HepG2 (cell line): ENCODE results near the gene CLNS1A. TPM values are rescaled to one million over a fixed set of nuclear protein-coding genes. Genes with fewer than 3 reads are reported as not detected.

Experiments
- ATRX ChIP-seq: sonication (generic); formaldehyde crosslinking; IDR thresholded peaks from 2 replicates; pipeline ENCODE4 v1.4.0; 2020; ENCODE audit warnings: missing genetic modification reagents, borderline replicate concordance
- ELF3 ChIP-seq: IDR thresholded peaks from 2 replicates; pipeline ENCODE4 v1.6.1; 2016; ENCODE audit warnings: missing genetic modification reagents, missing compliant biosample characterization
- HDAC2 ChIP-seq: sonication (generic); formaldehyde crosslinking; IDR thresholded peaks from 2 replicates; pipeline ENCODE4 v1.4.0; 2020; ENCODE audit warnings: missing genetic modification reagents
- HMG20A ChIP-seq: IDR thresholded peaks from 2 replicates; pipeline ENCODE4 v1.6.1; 2016; ENCODE audit warnings: borderline replicate concordance
- MIXL1 ChIP-seq: IDR thresholded peaks from 2 replicates; pipeline ENCODE4 v1.6.1; 2016
- NFIC ChIP-seq: IDR thresholded peaks from 2 replicates; pipeline ENCODE4 v1.6.1; 2012; ENCODE audit warnings: mild to moderate bottlenecking, low read length, inconsistent platforms
- SMARCE1 ChIP-seq: fragments of 450-650 bp; IDR thresholded peaks from 2 replicates; pipeline ENCODE4 v1.6.1; 2017; ENCODE audit warnings: borderline replicate concordance
- SOX13 ChIP-seq, 3 experiments: fragments of 450-650 bp in 1 of 3; sonication (generic) in 1 of 3; formaldehyde crosslinking in 1 of 3; IDR thresholded peaks in 2 of 3; conservative IDR thresholded peaks in 1 of 3; 2 replicates each; pipeline versions ENCODE4 v1.5.0 to v1.6.1; 2016 to 2020; ENCODE audit warnings: antibody characterized with exemption in 1 of 3, mild to moderate bottlenecking in 1 of 3, missing compliant biosample characterization in 1 of 3, missing genetic modification reagents in 1 of 3, moderate library complexity in 1 of 3
- ZGPAT ChIP-seq: IDR thresholded peaks from 2 replicates; pipeline ENCODE4 v1.6.1; 2016; ENCODE audit warnings: mild to moderate bottlenecking
- ZNF282 ChIP-seq: fragments of 450-650 bp; IDR thresholded peaks from 2 replicates; pipeline ENCODE4 v1.6.1; 2018; ENCODE audit not compliant: partially characterized antibody
- ZNF318 ChIP-seq: sonication (generic); formaldehyde crosslinking; IDR thresholded peaks from 2 replicates; pipeline ENCODE4 v1.4.0; 2020; ENCODE audit warnings: mild to moderate bottlenecking, missing genetic modification reagents
- ZNF331 ChIP-seq: sonication (generic); formaldehyde crosslinking; IDR thresholded peaks from 2 replicates; pipeline ENCODE4 v1.4.0; 2020; ENCODE audit warnings: missing genetic modification reagents
- ZNF644 ChIP-seq: IDR thresholded peaks from 2 replicates; pipeline ENCODE4 v1.6.1; 2016; ENCODE audit warnings: low read depth
- ZNF773 ChIP-seq: sonication (generic); formaldehyde crosslinking; IDR thresholded peaks from 2 replicates; pipeline ENCODE4 v1.4.0; 2020; ENCODE audit warnings: missing genetic modification reagents, borderline replicate concordance
- polyA plus RNA-seq, 8 experiments: library from polyadenylated mRNA; depleted of rRNA in 3 of 8; stranded (reverse) in 7 of 8; unstranded in 1 of 8; fragments of >200 nt; fragmentation: Illumina TruSeq in 4 of 8; extraction: Trizol in 4 of 8; gene quantifications; 2 replicates each; pipeline versions ENCODE4 v1.2.1 to v1.2.3, GENCODE V29; 2011 to 2016; ENCODE audit warnings: low read depth in 4 of 8, missing spikeins in 1 of 8, mixed read lengths in 1 of 8; ENCODE audit not compliant: insufficient read depth in 1 of 8
- total RNA-seq, 5 experiments: library from RNA; depleted of rRNA; stranded (reverse); fragments of >200 nt; fragmentation: Illumina TruSeq; extraction: Trizol; gene quantifications; 2 replicates each; pipeline ENCODE4 v1.2.3, GENCODE V29; 2016; ENCODE audit warnings: low read depth in 1 of 5
- TF ChIP-seq, protein P1 (sequence below): sonication (generic); formaldehyde crosslinking; IDR thresholded peaks from 2 replicates; pipeline ENCODE4 v1.4.0; 2020; ENCODE audit warnings: missing genetic modification reagents
- TF ChIP-seq, protein P2 (sequence below): sonication (generic); formaldehyde crosslinking; IDR thresholded peaks from 2 replicates; pipeline ENCODE4 v1.4.0; 2020; ENCODE audit warnings: low read depth, missing genetic modification reagents

Gene CLNS1A
- total and polyA plus RNA-seq, 2 of the 13 experiments (the other 11 are each of a cell fraction or from before 2014, with no cell fraction given) = 158 to 219 TPM

DNA sequence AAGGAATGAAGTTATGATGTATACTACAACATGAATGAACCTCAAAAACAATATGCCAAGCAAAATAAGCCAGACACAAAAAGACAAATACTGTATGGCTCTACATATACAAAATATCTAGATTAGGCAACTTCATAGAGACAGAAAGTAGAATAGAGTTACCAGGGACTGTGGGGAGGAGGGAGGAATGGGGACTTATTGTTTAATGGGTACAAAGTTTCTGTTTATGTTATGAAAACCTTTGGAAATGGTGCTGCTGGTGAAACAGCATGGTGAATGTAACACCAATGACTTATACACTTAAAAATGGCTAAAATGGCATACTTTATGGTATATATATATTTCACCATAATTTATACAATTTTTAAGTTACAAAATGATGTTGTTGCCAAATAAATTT lies 43.7 kb downstream of the CLNS1A start (continued):
- TF ChIP-seq ZNF318 (CRISPR knock-in tag) = no peak
- 0 out of 2 replicates have a peak, but pooled peaks have one; percentile 36 for TF ChIP-seq HDAC2
- no peak for TF ChIP-seq ZNF773 (CRISPR knock-in tag)
- no peak for TF ChIP-seq ELF3 (CRISPR knock-in tag)
- peak; percentile 50; the same call in 1 of the 2 replicates for TF ChIP-seq ZGPAT
- 0 out of 2 replicates have a peak, but pooled peaks have one; percentile 12 for TF ChIP-seq ZNF331 (CRISPR knock-in tag)
- peak; percentile 58; the same call in 1 of the 2 replicates for TF ChIP-seq SOX13 (IDR thresholded peaks at IDR 0.05)
- TF ChIP-seq SOX13 (CRISPR knock-in tag; conservative IDR thresholded peaks at IDR 0.05 in 1 of 2, IDR thresholded peaks at IDR 0.05 in 1 of 2) = peak in 1 of 2 experiments; percentile 93; a peak in 2 of 4 replicates
- TF ChIP-seq MIXL1 = peak; percentile 67; the same call in 1 of the 2 replicates
- TF ChIP-seq NFIC = no peak
- TF ChIP-seq, protein P1, sequence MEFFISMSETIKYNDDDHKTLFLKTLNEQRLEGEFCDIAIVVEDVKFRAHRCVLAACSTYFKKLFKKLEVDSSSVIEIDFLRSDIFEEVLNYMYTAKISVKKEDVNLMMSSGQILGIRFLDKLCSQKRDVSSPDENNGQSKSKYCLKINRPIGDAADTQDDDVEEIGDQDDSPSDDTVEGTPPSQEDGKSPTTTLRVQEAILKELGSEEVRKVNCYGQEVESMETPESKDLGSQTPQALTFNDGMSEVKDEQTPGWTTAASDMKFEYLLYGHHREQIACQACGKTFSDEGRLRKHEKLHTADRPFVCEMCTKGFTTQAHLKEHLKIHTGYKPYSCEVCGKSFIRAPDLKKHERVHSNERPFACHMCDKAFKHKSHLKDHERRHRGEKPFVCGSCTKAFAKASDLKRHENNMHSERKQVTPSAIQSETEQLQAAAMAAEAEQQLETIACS (CRISPR knock-in tag) = no peak
- no peak for TF ChIP-seq ZNF282
- no peak for TF ChIP-seq SMARCE1
- TF ChIP-seq ZNF644 (CRISPR knock-in tag) = peak; percentile 93
- peak; percentile 39; the same call in 1 of the 2 replicates for TF ChIP-seq HMG20A
- TF ChIP-seq, protein P2, sequence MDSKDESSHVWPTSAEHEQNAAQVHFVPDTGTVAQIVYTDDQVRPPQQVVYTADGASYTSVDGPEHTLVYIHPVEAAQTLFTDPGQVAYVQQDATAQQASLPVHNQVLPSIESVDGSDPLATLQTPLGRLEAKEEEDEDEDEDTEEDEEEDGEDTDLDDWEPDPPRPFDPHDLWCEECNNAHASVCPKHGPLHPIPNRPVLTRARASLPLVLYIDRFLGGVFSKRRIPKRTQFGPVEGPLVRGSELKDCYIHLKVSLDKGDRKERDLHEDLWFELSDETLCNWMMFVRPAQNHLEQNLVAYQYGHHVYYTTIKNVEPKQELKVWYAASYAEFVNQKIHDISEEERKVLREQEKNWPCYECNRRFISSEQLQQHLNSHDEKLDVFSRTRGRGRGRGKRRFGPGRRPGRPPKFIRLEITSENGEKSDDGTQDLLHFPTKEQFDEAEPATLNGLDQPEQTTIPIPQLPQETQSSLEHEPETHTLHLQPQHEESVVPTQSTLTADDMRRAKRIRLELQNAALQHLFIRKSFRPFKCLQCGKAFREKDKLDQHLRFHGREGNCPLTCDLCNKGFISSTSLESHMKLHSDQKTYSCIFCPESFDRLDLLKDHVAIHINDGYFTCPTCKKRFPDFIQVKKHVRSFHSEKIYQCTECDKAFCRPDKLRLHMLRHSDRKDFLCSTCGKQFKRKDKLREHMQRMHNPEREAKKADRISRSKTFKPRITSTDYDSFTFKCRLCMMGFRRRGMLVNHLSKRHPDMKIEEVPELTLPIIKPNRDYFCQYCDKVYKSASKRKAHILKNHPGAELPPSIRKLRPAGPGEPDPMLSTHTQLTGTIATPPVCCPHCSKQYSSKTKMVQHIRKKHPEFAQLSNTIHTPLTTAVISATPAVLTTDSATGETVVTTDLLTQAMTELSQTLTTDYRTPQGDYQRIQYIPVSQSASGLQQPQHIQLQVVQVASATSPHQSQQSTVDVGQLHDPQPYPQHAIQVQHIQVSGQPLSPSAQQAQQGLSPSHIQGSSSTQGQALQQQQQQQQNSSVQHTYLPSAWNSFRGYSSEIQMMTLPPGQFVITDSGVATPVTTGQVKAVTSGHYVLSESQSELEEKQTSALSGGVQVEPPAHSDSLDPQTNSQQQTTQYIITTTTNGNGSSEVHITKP = no peak
- no peak for TF ChIP-seq ATRX (CRISPR knock-in tag)
